Measurements from ENCODE around the gene TMEM62. TPM values are rescaled to one million over a fixed set of nuclear protein-coding genes. Genes with fewer than 3 reads are reported as not detected.

The TMEM62 gene
- total and polyA plus RNA-seq, 7 donors, result 10.2 to 35.2 (median 27.4) TPM

DNA sequence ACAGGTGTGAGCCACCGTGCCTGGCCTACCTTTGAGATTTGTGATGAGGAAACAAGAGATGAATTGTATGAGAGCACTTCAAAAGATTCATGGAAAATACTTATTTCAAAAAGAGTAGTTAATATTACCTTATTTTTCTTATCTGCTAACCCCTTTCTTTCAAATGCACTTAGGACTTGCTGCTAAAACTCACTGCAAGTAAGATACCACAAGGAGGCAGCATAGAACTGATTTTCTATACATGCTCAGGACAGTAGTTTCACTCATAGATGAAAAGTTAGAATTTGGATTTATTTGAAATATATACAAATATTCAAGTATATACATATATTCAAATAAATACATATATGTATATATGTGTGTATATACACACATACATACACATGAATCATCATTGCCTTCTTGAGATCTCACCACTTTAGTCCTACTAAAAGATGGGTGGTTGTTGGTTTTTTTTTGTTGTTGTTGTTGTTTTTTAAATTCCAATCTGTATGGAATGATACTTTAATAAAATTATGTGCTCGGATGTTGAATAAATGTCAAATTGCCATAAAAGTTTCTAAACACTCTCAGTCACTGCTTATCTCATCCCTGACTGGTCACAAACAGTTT, 54.3 kb downstream of the TMEM62 start:
- Histone ChIP-seq H3K27ac (no peak overlapping the region), H3K27me3 (no peaks in the 10 kb centered on the region), H3K36me3 (peaks cover 0 to 42% (median 15%) of the 10 kb centered on the region in 4 donors), H3K4me3 (no peak overlapping the region), H3K4me1 (peaks cover 0 to 38% (median 28%) of the 10 kb centered on the region in 4 donors), H3K9me3 (no peaks in the 10 kb centered on the region)
- intact Hi-C loops (cut with DNase I), result loop anchor here (2.0 to 10.0 kb wide), 2 partner anchors 83 to 97 kb away; partner anchors contain the start of gene UBR1
- no peak for TF ChIP-seq POLR2AphosphoS5 (IDR thresholded peaks at IDR 0.05)
- TF ChIP-seq, protein P1, sequence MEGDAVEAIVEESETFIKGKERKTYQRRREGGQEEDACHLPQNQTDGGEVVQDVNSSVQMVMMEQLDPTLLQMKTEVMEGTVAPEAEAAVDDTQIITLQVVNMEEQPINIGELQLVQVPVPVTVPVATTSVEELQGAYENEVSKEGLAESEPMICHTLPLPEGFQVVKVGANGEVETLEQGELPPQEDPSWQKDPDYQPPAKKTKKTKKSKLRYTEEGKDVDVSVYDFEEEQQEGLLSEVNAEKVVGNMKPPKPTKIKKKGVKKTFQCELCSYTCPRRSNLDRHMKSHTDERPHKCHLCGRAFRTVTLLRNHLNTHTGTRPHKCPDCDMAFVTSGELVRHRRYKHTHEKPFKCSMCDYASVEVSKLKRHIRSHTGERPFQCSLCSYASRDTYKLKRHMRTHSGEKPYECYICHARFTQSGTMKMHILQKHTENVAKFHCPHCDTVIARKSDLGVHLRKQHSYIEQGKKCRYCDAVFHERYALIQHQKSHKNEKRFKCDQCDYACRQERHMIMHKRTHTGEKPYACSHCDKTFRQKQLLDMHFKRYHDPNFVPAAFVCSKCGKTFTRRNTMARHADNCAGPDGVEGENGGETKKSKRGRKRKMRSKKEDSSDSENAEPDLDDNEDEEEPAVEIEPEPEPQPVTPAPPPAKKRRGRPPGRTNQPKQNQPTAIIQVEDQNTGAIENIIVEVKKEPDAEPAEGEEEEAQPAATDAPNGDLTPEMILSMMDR (IDR thresholded peaks at IDR 0.05), result peak in 3 of 4 experiments; percentile 43 to 59 (median 50)
- DNase-seq, result no peak
- WGBS, 2 donors, result 57 to 81% methylated on average over 2 of the region's 2 CpGs

DNA sequence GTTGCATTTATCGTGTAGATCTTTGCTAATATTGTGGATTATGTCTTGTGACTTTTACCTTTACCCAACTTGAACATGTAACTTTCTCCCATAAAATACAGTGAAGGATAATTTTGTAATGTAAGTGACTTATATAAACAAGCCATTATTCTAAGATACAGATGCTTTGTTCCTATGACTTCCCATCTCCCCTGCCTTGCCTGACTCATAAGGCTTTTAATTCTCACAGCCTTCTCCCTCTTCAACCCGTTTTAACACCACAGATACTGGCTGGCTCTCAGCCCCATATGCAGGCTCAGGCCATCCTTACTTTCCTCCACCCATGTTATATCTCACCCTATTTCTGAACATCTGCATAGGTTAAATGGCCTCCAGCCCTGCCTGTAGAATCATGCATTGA, 55.9 kb downstream of the TMEM62 start:
- DNase-seq, result no peak
- no peak overlapping the region for H3K4me3 ChIP-seq
- H3K4me1 ChIP-seq, result peaks cover 0 to 38% (median 28%) of the 10 kb centered on the region in 4 donors
- WGBS, 2 donors, result 90 to 91% methylated on average over 2 of the region's 2 CpGs
- peaks cover 0 to 57% (median 20%) of the 10 kb centered on the region in 4 donors for H3K36me3 ChIP-seq
- TF ChIP-seq, protein P1 (IDR thresholded peaks at IDR 0.05), result no peak
- TF ChIP-seq POLR2AphosphoS5 (IDR thresholded peaks at IDR 0.05) (no peak), EP300 (IDR thresholded peaks at IDR 0.05) (no peak), POLR2A (IDR thresholded peaks at IDR 0.05) (no peak)
- H3K9me3 ChIP-seq, result no peaks in the 10 kb centered on the region
- no peaks in the 10 kb centered on the region for H3K27me3 ChIP-seq
- intact Hi-C loops (cut with DNase I), result loop anchor here (10.0 kb wide), 1 partner anchor 84 kb away; the partner anchor contains the start of gene UBR1
- H3K27ac ChIP-seq, result peak overlapping the region in 1 of 4 donors; percentile 25

DNA sequence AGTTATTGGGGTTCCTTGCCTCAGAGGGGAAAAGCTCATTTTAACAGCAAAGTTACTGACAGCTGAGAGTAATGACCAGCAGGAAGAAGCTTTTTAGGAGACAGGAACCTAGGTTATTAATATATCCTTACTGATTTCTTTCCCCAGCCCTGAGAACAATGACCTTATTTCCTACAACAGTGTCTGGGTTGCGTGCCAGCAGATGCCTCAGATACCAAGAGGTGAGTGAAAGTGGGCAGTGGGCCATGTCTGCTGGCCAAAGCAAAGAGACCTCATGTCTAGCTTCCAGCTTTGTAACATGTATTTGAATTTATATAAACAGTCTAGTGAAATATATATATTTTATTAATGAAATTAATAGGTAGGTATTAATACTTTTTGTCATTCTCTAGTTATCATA, 56.8 kb downstream of the TMEM62 start:
- DNase-seq, result no peak
- intact Hi-C loops (cut with DNase I), result no loop called here
- H3K9me3 ChIP-seq, result no peaks in the 10 kb centered on the region
- H3K27me3 ChIP-seq, result no peaks in the 10 kb centered on the region
- 94 to 97% methylated on average over 1 of the region's 1 CpG for WGBS, 2 donors
- TF ChIP-seq POLR2A (IDR thresholded peaks at IDR 0.05), result no peak
- TF ChIP-seq POLR2AphosphoS5 (IDR thresholded peaks at IDR 0.05), result no peak
- TF ChIP-seq EP300 (IDR thresholded peaks at IDR 0.05), result no peak
- TF ChIP-seq, protein P1 (IDR thresholded peaks at IDR 0.05), result no peak
- peak overlapping the region in 1 of 4 donors; percentile 25 for H3K27ac ChIP-seq
- peaks cover 0 to 38% (median 28%) of the 10 kb centered on the region in 4 donors for H3K4me1 ChIP-seq
- H3K36me3 ChIP-seq, result peaks cover 0 to 66% (median 28%) of the 10 kb centered on the region in 4 donors
- H3K4me3 ChIP-seq, result no peak overlapping the region

DNA sequence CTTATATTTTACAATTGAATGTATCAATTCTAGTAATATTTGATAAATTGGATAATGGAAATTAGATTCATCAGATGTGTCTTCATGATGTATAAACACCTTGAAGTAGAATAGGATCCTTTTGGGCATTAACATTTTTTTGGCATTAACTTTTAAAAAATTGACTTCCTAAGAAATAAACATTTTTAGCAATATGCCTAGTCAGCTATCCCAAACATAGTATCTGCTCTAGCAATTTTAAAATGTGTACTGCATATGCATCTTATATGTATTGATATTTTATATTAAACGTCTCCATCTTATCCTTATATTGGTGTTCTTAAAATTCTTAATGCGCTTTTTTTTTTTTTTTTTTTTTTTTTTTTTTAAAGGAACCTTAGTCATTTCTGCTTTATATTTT, 60.3 kb downstream of the TMEM62 start:
- Histone ChIP-seq H3K9me3 (no peaks in the 10 kb centered on the region), H3K27me3 (no peaks in the 10 kb centered on the region), H3K4me3 (no peak overlapping the region), H3K36me3 (peaks cover 0 to 89% (median 34%) of the 10 kb centered on the region in 4 donors), H3K27ac (no peak overlapping the region), H3K4me1 (peaks cover 0 to 16% (median 13%) of the 10 kb centered on the region in 4 donors)
- TF ChIP-seq EP300 (IDR thresholded peaks at IDR 0.05) (no peak), POLR2AphosphoS5 (IDR thresholded peaks at IDR 0.05) (no peak), POLR2A (IDR thresholded peaks at IDR 0.05) (no peak)
- TF ChIP-seq, protein P1 (IDR thresholded peaks at IDR 0.05), result no peak
- no peak for DNase-seq
- WGBS, 2 donors, result 93 to 94% methylated on average over 2 of the region's 2 CpGs
- intact Hi-C loops (cut with DNase I), result no loop called here
